ENCODE results near the gene EXOC4. TPM values are rescaled to one million over a fixed set of nuclear protein-coding genes. Genes with fewer than 3 reads are reported as not detected.

EXOC4 gene
- total and polyA plus RNA-seq, 2 of the 13 experiments (the other 11 are each of a cell fraction or from before 2014, with no cell fraction given) = 22.5 to 39.0 TPM

DNA sequence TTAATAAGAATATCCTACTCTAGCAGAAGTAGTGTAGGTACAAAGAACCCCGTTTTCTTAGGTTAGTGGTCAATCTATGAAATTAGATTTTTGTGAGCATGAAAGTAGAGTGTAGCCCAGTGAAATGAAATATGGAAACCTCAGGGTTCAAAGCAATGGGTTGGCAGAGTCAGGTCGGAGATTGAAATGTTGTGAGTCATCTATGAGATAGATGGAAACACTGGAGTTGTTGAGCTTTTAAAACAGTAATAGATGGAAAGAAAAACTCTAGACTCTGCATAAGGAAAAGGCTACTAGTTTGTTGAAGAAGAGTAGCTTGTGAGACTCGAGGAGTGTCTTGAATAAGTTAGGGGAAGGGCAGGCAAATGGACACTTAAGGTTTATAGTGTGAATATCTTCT, 251.9 kb downstream of the EXOC4 start:
- intact Hi-C loops (cut with micrococcal nuclease; ENCODE audit: unreplicated experiment) = no loop called here

DNA sequence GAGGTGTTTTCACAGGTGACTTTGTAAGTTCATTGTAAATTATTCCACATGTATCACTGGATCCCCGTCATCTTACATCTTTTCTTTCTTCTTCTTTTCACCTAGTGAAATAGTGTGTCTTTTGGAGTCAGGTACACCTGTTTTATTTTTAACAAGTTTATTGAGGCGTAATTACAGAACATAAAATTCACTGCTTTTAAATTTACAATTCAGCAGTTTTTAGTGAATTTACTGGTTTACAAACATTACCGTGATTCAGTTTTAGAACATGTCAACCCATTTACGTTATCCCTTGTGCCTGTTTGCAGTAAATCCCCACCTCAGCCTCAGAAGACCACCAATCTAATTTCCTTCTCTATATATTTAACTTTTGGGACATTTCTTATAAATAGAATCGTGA, 256.9 kb downstream of the EXOC4 start:
- H3K36me3 ChIP-seq (replicated peaks in 1 of 2; ENCODE audit: control insufficient read depth in 1 of 2, insufficient read depth in 2 of 2, low read length in 2 of 2) = no peaks in the 10 kb centered on the region
- ChIA-PET POLR2A (no interaction called here), CTCF (ENCODE audit: low intra/inter-chr PET ratio, low total read pairs) (no interaction called here)
- DNase-seq (ENCODE audit: low spot score) (no peak), FAIRE-seq (no peak), ATAC-seq (no peak)
- H3K27me3 ChIP-seq (ENCODE audit: control insufficient read depth in 1 of 2, insufficient read depth in 2 of 2, low read length in 2 of 2) = no peaks in the 10 kb centered on the region
- 97% methylated on average over 5 of the region's 5 CpGs for WGBS (ENCODE audit: low lambda C conversion rate)
- no TSS peak for BruUV-seq (replicated peaks)
- no peaks in the 10 kb centered on the region for H3K9me3 ChIP-seq (ENCODE audit: low read length)
- H3K27ac ChIP-seq (ENCODE audit: extremely low read length, insufficient read depth, low read length) = no peak overlapping the region
- no peak overlapping the region for H3K9ac ChIP-seq (ENCODE audit: insufficient read depth, low read depth, low read length)
- no peaks in the 10 kb centered on the region for H4K20me1 ChIP-seq (ENCODE audit: insufficient read depth, low read length)
- H3K4me3 ChIP-seq (replicated peaks in 1 of 3; ENCODE audit: insufficient read depth in 1 of 3, low read depth in 2 of 3, low read length in 3 of 3) = no peak overlapping the region
- H3K4me1 ChIP-seq (ENCODE audit: insufficient read depth, low read length) = no peaks in the 10 kb centered on the region
- H3K4me2 ChIP-seq (ENCODE audit: low read depth, low read length) = no peak overlapping the region
- no peak for TF ChIP-seq ZNF564 (CRISPR knock-in tag; IDR thresholded peaks at IDR 0.05)
- TF ChIP-seq MAFK (conservative IDR thresholded peaks at IDR 0.05 in 1 of 2, IDR thresholded peaks at IDR 0.05 in 1 of 2; ENCODE audit: low read length in 2 of 2) = 0 out of 4 replicates have a peak, but pooled peaks of 1 of the 2 experiments have one; percentile 8
- no peak for TF ChIP-seq SP140L (CRISPR knock-in tag; IDR thresholded peaks at IDR 0.05; ENCODE audit: borderline replicate concordance)
- TF ChIP-seq ZNF768 (CRISPR knock-in tag; IDR thresholded peaks at IDR 0.05) = no peak
- TF ChIP-seq, protein P1, sequence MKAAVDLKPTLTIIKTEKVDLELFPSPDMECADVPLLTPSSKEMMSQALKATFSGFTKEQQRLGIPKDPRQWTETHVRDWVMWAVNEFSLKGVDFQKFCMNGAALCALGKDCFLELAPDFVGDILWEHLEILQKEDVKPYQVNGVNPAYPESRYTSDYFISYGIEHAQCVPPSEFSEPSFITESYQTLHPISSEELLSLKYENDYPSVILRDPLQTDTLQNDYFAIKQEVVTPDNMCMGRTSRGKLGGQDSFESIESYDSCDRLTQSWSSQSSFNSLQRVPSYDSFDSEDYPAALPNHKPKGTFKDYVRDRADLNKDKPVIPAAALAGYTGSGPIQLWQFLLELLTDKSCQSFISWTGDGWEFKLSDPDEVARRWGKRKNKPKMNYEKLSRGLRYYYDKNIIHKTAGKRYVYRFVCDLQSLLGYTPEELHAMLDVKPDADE (CRISPR knock-in tag; IDR thresholded peaks at IDR 0.05) = no peak
- TF ChIP-seq, protein P2, sequence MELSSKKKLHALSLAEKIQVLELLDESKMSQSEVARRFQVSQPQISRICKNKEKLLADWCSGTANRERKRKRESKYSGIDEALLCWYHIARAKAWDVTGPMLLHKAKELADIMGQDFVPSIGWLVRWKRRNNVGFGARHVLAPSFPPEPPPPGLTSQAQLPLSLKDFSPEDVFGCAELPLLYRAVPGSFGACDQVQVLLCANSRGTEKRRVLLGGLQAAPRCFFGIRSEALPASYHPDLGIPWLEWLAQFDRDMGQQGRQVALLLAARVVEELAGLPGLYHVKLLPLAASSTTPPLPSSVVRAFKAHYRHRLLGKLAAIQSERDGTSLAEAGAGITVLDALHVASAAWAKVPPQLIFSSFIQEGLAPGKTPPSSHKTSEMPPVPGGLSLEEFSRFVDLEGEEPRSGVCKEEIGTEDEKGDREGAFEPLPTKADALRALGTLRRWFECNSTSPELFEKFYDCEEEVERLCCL (CRISPR knock-in tag; IDR thresholded peaks at IDR 0.05; ENCODE audit: borderline replicate concordance) = no peak
- in situ Hi-C loops (cut with HindIII; ENCODE audit: extremely low pct_ligation_motif_present, low pct_unique_long_range_greater_than_20kb) = no loop called here
- H3K79me2 ChIP-seq (ENCODE audit: insufficient read depth, low read length) = no peaks in the 10 kb centered on the region
- intact Hi-C loops (cut with micrococcal nuclease; ENCODE audit: unreplicated experiment) = no loop called here
- no peak overlapping the region for H2AFZ ChIP-seq (ENCODE audit: low read length)

More for the DNA sequence above, 251.9 kb downstream of the EXOC4 start:
- no peak overlapping the region for H3K9ac ChIP-seq (ENCODE audit: insufficient read depth, low read depth, low read length)
- H3K4me3 ChIP-seq (replicated peaks in 1 of 3; ENCODE audit: insufficient read depth in 1 of 3, low read depth in 2 of 3, low read length in 3 of 3) = no peak overlapping the region
- WGBS (ENCODE audit: low lambda C conversion rate) = 79% methylated on average over 3 of the region's 3 CpGs
- ATAC-seq = no peak
- H3K4me2 ChIP-seq (ENCODE audit: low read depth, low read length) = no peak overlapping the region
- BruUV-seq (replicated peaks) = no TSS peak
- CTCF ChIA-PET (ENCODE audit: low intra/inter-chr PET ratio, low total read pairs) = no interaction called here
- H3K4me1 ChIP-seq (ENCODE audit: insufficient read depth, low read length) = no peaks in the 10 kb centered on the region
- TF ChIP-seq ZNF776 (CRISPR knock-in tag; IDR thresholded peaks at IDR 0.05) (no peak), ZBTB8A (CRISPR knock-in tag; IDR thresholded peaks at IDR 0.05; ENCODE audit: borderline replicate concordance, low read depth) (no peak), PITX1 (CRISPR knock-in tag; IDR thresholded peaks at IDR 0.05) (no peak), ZNF616 (CRISPR knock-in tag; IDR thresholded peaks at IDR 0.05; ENCODE audit: low read depth) (no peak), ZNF737 (CRISPR knock-in tag; IDR thresholded peaks at IDR 0.05; ENCODE audit: borderline replicate concordance) (no peak), KDM6A (CRISPR knock-in tag; IDR thresholded peaks at IDR 0.05; ENCODE audit: low read depth) (no peak), ZNF788 (CRISPR knock-in tag; IDR thresholded peaks at IDR 0.05; ENCODE audit: borderline replicate concordance) (no peak), ZFY (CRISPR knock-in tag; IDR thresholded peaks at IDR 0.05) (no peak), ZMYM4 (CRISPR knock-in tag; IDR thresholded peaks at IDR 0.05) (no peak)
- in situ Hi-C loops (cut with HindIII; ENCODE audit: extremely low pct_ligation_motif_present, low pct_unique_long_range_greater_than_20kb) = no loop called here
- no peaks in the 10 kb centered on the region for H3K79me2 ChIP-seq (ENCODE audit: insufficient read depth, low read length)
- FAIRE-seq = no peak
- H3K27me3 ChIP-seq (ENCODE audit: control insufficient read depth in 1 of 2, insufficient read depth in 2 of 2, low read length in 2 of 2) = no peaks in the 10 kb centered on the region
- POLR2A ChIA-PET = no interaction called here
- DNase-seq (ENCODE audit: low spot score) = no peak
- H3K36me3 ChIP-seq (replicated peaks in 1 of 2; ENCODE audit: control insufficient read depth in 1 of 2, insufficient read depth in 2 of 2, low read length in 2 of 2) = no peaks in the 10 kb centered on the region
- H2AFZ ChIP-seq (ENCODE audit: low read length) = no peak overlapping the region
- no peak overlapping the region for H3K27ac ChIP-seq (ENCODE audit: extremely low read length, insufficient read depth, low read length)
- H4K20me1 ChIP-seq (ENCODE audit: insufficient read depth, low read length) = no peaks in the 10 kb centered on the region
- H3K9me3 ChIP-seq (ENCODE audit: low read length) = no peaks in the 10 kb centered on the region

Data from HepG2 (cell line).